Measurements from ENCODE around the gene CAMTA1.

Gene CAMTA1

DNA sequence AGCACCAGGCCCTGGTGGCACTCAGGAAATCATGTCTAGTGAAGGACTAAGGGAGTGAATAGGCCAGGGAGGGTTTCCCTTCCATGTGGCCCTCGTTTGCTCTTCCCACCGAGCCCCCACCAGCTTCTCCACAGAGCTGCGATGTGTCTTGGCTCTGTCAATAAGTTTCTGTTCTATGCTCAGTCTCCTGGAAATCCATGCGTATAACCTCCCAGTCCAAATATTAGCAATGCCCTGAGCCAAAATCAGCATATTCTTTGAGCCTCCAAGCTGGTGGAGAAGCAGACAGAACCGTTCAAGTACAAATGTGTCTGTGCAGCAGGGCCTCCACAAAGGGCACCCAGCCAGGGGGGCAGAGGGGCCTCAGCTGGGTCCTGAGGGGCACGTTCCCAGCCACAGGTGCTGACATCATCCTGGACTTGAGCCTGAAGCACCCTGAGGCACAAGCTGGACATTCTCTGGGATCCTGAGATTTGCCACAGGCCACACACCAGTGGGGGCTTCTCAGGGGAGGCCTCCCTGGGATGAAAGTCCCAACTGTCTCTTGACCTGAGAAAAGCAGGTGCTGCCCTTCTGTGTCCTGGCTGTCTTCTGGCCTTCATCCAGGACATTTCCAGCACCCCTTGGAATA, 635.3 kb downstream of the CAMTA1 start:
- H3K79me1 ChIP-seq (ENCODE audit: low read length), result no peaks in the 10 kb centered on the region
- H2AFZ ChIP-seq (ENCODE audit: insufficient read depth, low read length, poor library complexity), result no peak overlapping the region
- no peaks in the 10 kb centered on the region for H3K4me1 ChIP-seq (ENCODE audit: control insufficient read depth in 1 of 2, insufficient read depth in 2 of 2, low read length in 2 of 2)
- H3K9me3 ChIP-seq (ENCODE audit: insufficient read depth, low read depth, low read length), result peaks cover 8% of the 10 kb centered on the region
- H2BK12ac ChIP-seq (ENCODE audit: low read length), result no peak overlapping the region
- no peak overlapping the region for H3K18ac ChIP-seq (ENCODE audit: low read length)
- no peak for DNase-seq
- no peak overlapping the region for H2BK120ac ChIP-seq (ENCODE audit: insufficient read depth, low read length, poor library complexity)
- H2BK5ac ChIP-seq (ENCODE audit: low read depth, low read length, poor library complexity), result no peak overlapping the region
- no peak overlapping the region for H4K8ac ChIP-seq (ENCODE audit: low read depth, low read length)
- H2AK5ac ChIP-seq (ENCODE audit: low read length), result no peak overlapping the region
- no peak overlapping the region for H3K4me3 ChIP-seq (ENCODE audit: low read depth, low read length)
- H3K27me3 ChIP-seq (ENCODE audit: insufficient read depth, low read length), result no peaks in the 10 kb centered on the region
- H4K12ac ChIP-seq (ENCODE audit: low read depth, low read length), result no peak overlapping the region
- no CpG with 5 or more reads among the region's 6 CpGs for WGBS (ENCODE audit: extremely low coverage, insufficient coverage, insufficient read length)
- H3K14ac ChIP-seq (ENCODE audit: low read length), result no peak overlapping the region
- H3K79me2 ChIP-seq (ENCODE audit: control insufficient read depth, insufficient read depth, low read length, poor library complexity), result no peaks in the 10 kb centered on the region
- no peak overlapping the region for H4K91ac ChIP-seq (ENCODE audit: low read depth, low read length)
- no peak overlapping the region for H3K4me2 ChIP-seq (ENCODE audit: low read length)
- no peak overlapping the region for H3K9ac ChIP-seq (ENCODE audit: low read length)
- H3K23ac ChIP-seq (ENCODE audit: low read length), result no peak overlapping the region
- H3K36me3 ChIP-seq (ENCODE audit: control insufficient read depth in 1 of 2, insufficient read depth in 2 of 2, low read length in 2 of 2), result no peaks in the 10 kb centered on the region
- H3K27ac ChIP-seq (ENCODE audit: low read depth, low read length), result no peak overlapping the region
- no peak overlapping the region for H3K4ac ChIP-seq (ENCODE audit: low read depth, low read length)

DNA sequence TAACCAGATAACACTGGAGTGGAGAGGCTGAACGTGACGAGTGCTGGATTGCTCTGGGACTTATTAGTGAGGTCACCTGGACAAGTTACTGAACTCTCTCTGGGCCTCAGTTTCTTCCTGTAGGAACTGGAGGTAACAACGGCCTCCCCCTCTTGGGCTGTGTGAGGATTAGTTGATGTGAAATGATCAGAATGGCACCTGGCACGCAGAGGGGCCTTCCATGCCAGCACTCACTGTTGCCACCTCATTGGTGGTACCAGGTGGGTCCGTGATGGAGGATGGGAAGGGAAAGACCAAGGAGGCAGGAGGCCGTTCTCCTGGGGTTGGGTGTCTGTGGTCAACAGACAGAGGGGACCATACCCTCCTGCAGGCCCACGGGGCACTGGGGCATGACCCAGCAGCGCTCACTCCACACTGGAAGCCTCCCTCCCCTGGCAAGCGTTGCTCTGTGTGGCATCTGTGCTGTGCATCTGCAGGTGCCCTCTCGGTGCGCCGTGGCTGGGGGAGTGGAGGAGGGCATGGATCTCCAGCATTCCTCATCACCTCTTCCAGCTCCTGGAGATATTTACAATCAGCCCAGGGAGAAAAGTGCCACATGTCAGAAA, 636.3 kb downstream of the CAMTA1 start:
- H2BK12ac ChIP-seq (ENCODE audit: low read length), result no peak overlapping the region
- H3K23ac ChIP-seq (ENCODE audit: low read length), result no peak overlapping the region
- H3K79me1 ChIP-seq (ENCODE audit: low read length), result no peaks in the 10 kb centered on the region
- no peak overlapping the region for H3K18ac ChIP-seq (ENCODE audit: low read length)
- H3K27me3 ChIP-seq (ENCODE audit: insufficient read depth, low read length), result no peaks in the 10 kb centered on the region
- no peak overlapping the region for H4K12ac ChIP-seq (ENCODE audit: low read depth, low read length)
- H3K27ac ChIP-seq (ENCODE audit: low read depth, low read length), result no peak overlapping the region
- no peak overlapping the region for H2AFZ ChIP-seq (ENCODE audit: insufficient read depth, low read length, poor library complexity)
- H3K4ac ChIP-seq (ENCODE audit: low read depth, low read length), result no peak overlapping the region
- DNase-seq, result no peak
- H3K36me3 ChIP-seq (ENCODE audit: control insufficient read depth in 1 of 2, insufficient read depth in 2 of 2, low read length in 2 of 2), result no peaks in the 10 kb centered on the region
- H3K9ac ChIP-seq (ENCODE audit: low read length), result no peak overlapping the region
- H3K79me2 ChIP-seq (ENCODE audit: control insufficient read depth, insufficient read depth, low read length, poor library complexity), result no peaks in the 10 kb centered on the region
- H3K9me3 ChIP-seq (ENCODE audit: insufficient read depth, low read depth, low read length), result peaks cover 8% of the 10 kb centered on the region
- H2BK120ac ChIP-seq (ENCODE audit: insufficient read depth, low read length, poor library complexity), result no peak overlapping the region
- H2BK5ac ChIP-seq (ENCODE audit: low read depth, low read length, poor library complexity), result no peak overlapping the region
- no peak overlapping the region for H3K4me3 ChIP-seq (ENCODE audit: low read depth, low read length)
- H2AK5ac ChIP-seq (ENCODE audit: low read length), result no peak overlapping the region
- H3K4me2 ChIP-seq (ENCODE audit: low read length), result no peak overlapping the region
- no CpG with 5 or more reads among the region's 12 CpGs for WGBS (ENCODE audit: extremely low coverage, insufficient coverage, insufficient read length)
- H3K14ac ChIP-seq (ENCODE audit: low read length), result no peak overlapping the region
- H4K8ac ChIP-seq (ENCODE audit: low read depth, low read length), result no peak overlapping the region
- no peak overlapping the region for H4K91ac ChIP-seq (ENCODE audit: low read depth, low read length)
- no peaks in the 10 kb centered on the region for H3K4me1 ChIP-seq (ENCODE audit: control insufficient read depth in 1 of 2, insufficient read depth in 2 of 2, low read length in 2 of 2)

- Histone ChIP-seq H2BK5ac (ENCODE audit: low read depth, low read length, poor library complexity) (no peak overlapping the region), H4K91ac (ENCODE audit: low read depth, low read length) (no peak overlapping the region), H2BK12ac (ENCODE audit: low read length) (no peak overlapping the region), H3K4me3 (ENCODE audit: low read depth, low read length) (no peak overlapping the region), H4K8ac (ENCODE audit: low read depth, low read length) (no peak overlapping the region), H4K12ac (ENCODE audit: low read depth, low read length) (no peak overlapping the region), H3K9me3 (ENCODE audit: insufficient read depth, low read depth, low read length) (peaks cover 8% of the 10 kb centered on the region), H3K9ac (ENCODE audit: low read length) (no peak overlapping the region), H3K4me1 (ENCODE audit: control insufficient read depth in 1 of 2, insufficient read depth in 2 of 2, low read length in 2 of 2) (no peaks in the 10 kb centered on the region), H3K18ac (ENCODE audit: low read length) (no peak overlapping the region), H3K79me1 (ENCODE audit: low read length) (no peaks in the 10 kb centered on the region), H3K79me2 (ENCODE audit: control insufficient read depth, insufficient read depth, low read length, poor library complexity) (no peaks in the 10 kb centered on the region), H3K27me3 (ENCODE audit: insufficient read depth, low read length) (no peaks in the 10 kb centered on the region), H2BK120ac (ENCODE audit: insufficient read depth, low read length, poor library complexity) (no peak overlapping the region), H3K23ac (ENCODE audit: low read length) (no peak overlapping the region), H3K14ac (ENCODE audit: low read length) (no peak overlapping the region), H2AK5ac (ENCODE audit: low read length) (no peak overlapping the region), H3K36me3 (ENCODE audit: control insufficient read depth in 1 of 2, insufficient read depth in 2 of 2, low read length in 2 of 2) (no peaks in the 10 kb centered on the region), H3K4me2 (ENCODE audit: low read length) (no peak overlapping the region), H2AFZ (ENCODE audit: insufficient read depth, low read length, poor library complexity) (no peak overlapping the region), H3K27ac (ENCODE audit: low read depth, low read length) (no peak overlapping the region), H3K4ac (ENCODE audit: low read depth, low read length) (no peak overlapping the region)
- DNase-seq, result no peak
- WGBS (ENCODE audit: extremely low coverage, insufficient coverage, insufficient read length), result no CpG with 5 or more reads among the region's 6 CpGs
Observed at GRCh38 chr1:7422081-7422480, 636.8 kb downstream of the CAMTA1 start.

DNA sequence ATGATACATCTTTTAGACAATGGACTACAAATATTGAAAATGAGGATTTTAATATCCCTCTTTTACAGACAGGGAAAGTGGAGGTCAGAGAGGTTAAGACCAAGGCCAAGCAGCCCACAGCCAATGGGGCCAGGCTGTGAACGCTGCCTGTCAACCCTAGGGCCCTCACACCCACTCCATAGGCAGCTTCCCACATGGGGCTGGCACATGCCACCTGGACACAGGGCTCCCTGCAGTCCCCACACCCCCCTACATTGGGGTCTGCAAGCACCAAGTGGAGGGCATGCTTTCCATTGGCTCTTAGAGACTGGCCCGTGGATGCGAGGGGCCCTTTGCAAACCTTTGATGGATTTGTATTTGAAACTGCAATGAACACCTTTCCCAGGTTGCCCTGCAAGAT, 637.3 kb downstream of the CAMTA1 start:
- H2BK12ac ChIP-seq (ENCODE audit: low read length), result no peak overlapping the region
- no peak overlapping the region for H3K9ac ChIP-seq (ENCODE audit: low read length)
- no peak overlapping the region for H4K8ac ChIP-seq (ENCODE audit: low read depth, low read length)
- H3K36me3 ChIP-seq (ENCODE audit: control insufficient read depth in 1 of 2, insufficient read depth in 2 of 2, low read length in 2 of 2), result no peaks in the 10 kb centered on the region
- H3K18ac ChIP-seq (ENCODE audit: low read length), result no peak overlapping the region
- no peak overlapping the region for H3K14ac ChIP-seq (ENCODE audit: low read length)
- no peaks in the 10 kb centered on the region for H3K27me3 ChIP-seq (ENCODE audit: insufficient read depth, low read length)
- H4K91ac ChIP-seq (ENCODE audit: low read depth, low read length), result no peak overlapping the region
- H3K4me2 ChIP-seq (ENCODE audit: low read length), result no peak overlapping the region
- H3K79me1 ChIP-seq (ENCODE audit: low read length), result no peaks in the 10 kb centered on the region
- H3K23ac ChIP-seq (ENCODE audit: low read length), result no peak overlapping the region
- no peak overlapping the region for H2BK5ac ChIP-seq (ENCODE audit: low read depth, low read length, poor library complexity)
- H3K4ac ChIP-seq (ENCODE audit: low read depth, low read length), result no peak overlapping the region
- H3K27ac ChIP-seq (ENCODE audit: low read depth, low read length), result no peak overlapping the region
- H2BK120ac ChIP-seq (ENCODE audit: insufficient read depth, low read length, poor library complexity), result no peak overlapping the region
- no peaks in the 10 kb centered on the region for H3K4me1 ChIP-seq (ENCODE audit: control insufficient read depth in 1 of 2, insufficient read depth in 2 of 2, low read length in 2 of 2)
- H2AK5ac ChIP-seq (ENCODE audit: low read length), result no peak overlapping the region
- no peak overlapping the region for H3K4me3 ChIP-seq (ENCODE audit: low read depth, low read length)
- H3K9me3 ChIP-seq (ENCODE audit: insufficient read depth, low read depth, low read length), result peaks cover 7% of the 10 kb centered on the region
- H2AFZ ChIP-seq (ENCODE audit: insufficient read depth, low read length, poor library complexity), result no peak overlapping the region
- no peak overlapping the region for H4K12ac ChIP-seq (ENCODE audit: low read depth, low read length)
- no CpG with 5 or more reads among the region's 3 CpGs for WGBS (ENCODE audit: extremely low coverage, insufficient coverage, insufficient read length)
- DNase-seq, result no peak
- H3K79me2 ChIP-seq (ENCODE audit: control insufficient read depth, insufficient read depth, low read length, poor library complexity), result no peaks in the 10 kb centered on the region
